PC-9 (cell line): ENCODE results near the gene GAN. TPM values are rescaled to one million over a fixed set of nuclear protein-coding genes. Genes with fewer than 3 reads are reported as not detected.
A peak's percentile ranks its signal among the peaks of the same experiment; 100 is the strongest.

Experiments used
- BruUV-seq: library from RNA; stranded (reverse); fragments of 400-500 nt; replicated peaks from 2 replicates; lab custom pipeline; 2021; lab: Mats Ljungman, UMichigan
- CTCF ChIA-PET: fragments of 300-600 bp; sonication (Branson Sonifier 250); formaldehyde crosslinking; loops from one replicate; lab custom pipeline; 2022; ENCODE audit warnings: antibody characterized with exemption; lab: Charles Lee
- POLR2A ChIA-PET: fragments of 300-600 bp; sonication (Branson Sonifier 250); formaldehyde crosslinking; loops from one replicate; lab custom pipeline; 2022; ENCODE audit warnings: antibody characterized with exemption; ENCODE audit not compliant: unreplicated experiment; lab: Charles Lee
- DNase-seq, 2 experiments: peaks; one replicate each; pipeline versions ENCODE4 v3.0.0 to v3.0.0-alpha.2; 2015 to 2022; ENCODE audit warnings: mixed read lengths in 1 of 2
- H2AFZ ChIP-seq: fragments of 200-600 bp; sonication (generic); 2 replicates; pipeline ENCODE4 v1.8.1; 2017; ENCODE audit warnings: antibody characterized with exemption
- H3F3A ChIP-seq: fragments of 200-600 bp; sonication (generic); 2 replicates; pipeline ENCODE4 v1.8.1; 2017; ENCODE audit warnings: antibody characterized with exemption, mild to moderate bottlenecking, low read depth; ENCODE audit not compliant: insufficient read depth
- H3K27ac ChIP-seq: fragments of 200-600 bp; sonication (generic); 2 replicates; pipeline ENCODE4 v1.6.1; 2016; ENCODE audit warnings: mixed run types
- H3K27me3 ChIP-seq: fragments of 200-600 bp; sonication (generic); 2 replicates; pipeline ENCODE4 v1.6.1; 2016; ENCODE audit warnings: low read depth, mixed run types; ENCODE audit not compliant: insufficient read depth
- H3K36me3 ChIP-seq: fragments of 200-600 bp; sonication (generic); 2 replicates; pipeline ENCODE4 v1.6.1; 2016; ENCODE audit warnings: low read depth, mixed run types
- H3K4me1 ChIP-seq: fragments of 200-600 bp; sonication (generic); replicated peaks from 2 replicates; pipeline ENCODE4 v1.6.1; 2016; ENCODE audit warnings: mixed run types; ENCODE audit not compliant: insufficient read depth
- H3K4me2 ChIP-seq: fragments of 200-600 bp; sonication (generic); 2 replicates; pipeline ENCODE4 v1.6.1; 2017; ENCODE audit warnings: mixed run types
- H3K4me3 ChIP-seq: fragments of 200-600 bp; sonication (generic); 2 replicates; pipeline ENCODE4 v1.6.1; 2016; ENCODE audit warnings: mixed run types
- H3K79me2 ChIP-seq: fragments of 200-600 bp; sonication (generic); 2 replicates; pipeline ENCODE4 v1.6.1; 2017; ENCODE audit warnings: low read depth, mixed run types
- H3K9me2 ChIP-seq: fragments of 200-600 bp; sonication (generic); 2 replicates; pipeline ENCODE4 v1.8.1; 2017; ENCODE audit warnings: mild to moderate bottlenecking; ENCODE audit not compliant: insufficient read depth
- H3K9me3 ChIP-seq: fragments of 200-600 bp; sonication (generic); 2 replicates; pipeline ENCODE4 v1.8.1; 2016; ENCODE audit warnings: low read depth; ENCODE audit not compliant: insufficient read depth
- H4K20me1 ChIP-seq: fragments of 200-600 bp; sonication (generic); 2 replicates; pipeline ENCODE4 v1.8.1; 2017; ENCODE audit not compliant: insufficient read depth
- CTCF ChIP-seq: fragments of 200-600 bp; sonication (generic); conservative IDR thresholded peaks from 2 replicates; pipeline ENCODE4 v1.6.1; 2017; ENCODE audit warnings: mixed run types, antibody characterized with exemption, mild to moderate bottlenecking, moderate library complexity
- EZH2 ChIP-seq: fragments of 200-600 bp; sonication (generic); IDR thresholded peaks from 2 replicates; pipeline ENCODE4 v1.8.0; 2017; ENCODE audit warnings: antibody characterized with exemption, low read depth
- intact Hi-C: fragments of 100-400 bp; cut with micrococcal nuclease; formaldehyde crosslinking; loops from one replicate; pipeline ENCODE4 v1.10.0; 2022; ENCODE audit not compliant: unreplicated experiment
- total RNA-seq: library from RNA; stranded (reverse); gene quantifications from 2 replicates; pipeline ENCODE4 v1.2.3, GENCODE V29; 2021

The GAN gene
- total RNA-seq, 1 experiment from 2014 or later: 11.9 TPM

- Histone ChIP-seq H3K4me2 (no peak overlapping the region), H3K4me1 (peaks cover 17% of the 10 kb centered on the region), H3K9me2 (no peaks in the 10 kb centered on the region), H4K20me1 (no peaks in the 10 kb centered on the region), H3K27ac (no peak overlapping the region), H3K27me3 (no peaks in the 10 kb centered on the region), H3K4me3 (no peak overlapping the region), H3K36me3 (no peaks in the 10 kb centered on the region), H3F3A (peaks cover 17% of the 10 kb centered on the region), H3K9me3 (no peaks in the 10 kb centered on the region), H2AFZ (no peak overlapping the region), H3K79me2 (no peaks in the 10 kb centered on the region)
- ChIA-PET CTCF (no interaction called here), POLR2A (no interaction called here)
- intact Hi-C loops: no loop called here
- TF ChIP-seq CTCF: no peak
- BruUV-seq: no TSS peak
- DNase-seq: no peak
Measured at GRCh38 chr16:81417210-81417609, 102.4 kb downstream of the GAN start.

GRCh38 chr16:81419806-81420205 is 105.0 kb downstream of the GAN start:
- intact Hi-C loops: no loop called here
- TF ChIP-seq EZH2 (no peak), CTCF (no peak)
- Histone ChIP-seq H4K20me1 (no peaks in the 10 kb centered on the region), H3K4me2 (no peak overlapping the region), H2AFZ (no peak overlapping the region), H3K4me1 (peaks cover 17% of the 10 kb centered on the region), H3K27me3 (no peaks in the 10 kb centered on the region), H3K36me3 (no peaks in the 10 kb centered on the region), H3F3A (peaks cover 20% of the 10 kb centered on the region), H3K9me3 (no peaks in the 10 kb centered on the region), H3K9me2 (no peaks in the 10 kb centered on the region), H3K79me2 (no peaks in the 10 kb centered on the region), H3K4me3 (no peak overlapping the region), H3K27ac (no peak overlapping the region)
- ChIA-PET POLR2A (no interaction called here), CTCF (no interaction called here)
- DNase-seq: no peak
- no TSS peak for BruUV-seq

GRCh38 chr16:81421126-81421525 is 106.4 kb downstream of the GAN start:
- POLR2A ChIA-PET: no interaction called here
- Histone ChIP-seq H3K9me3 (no peaks in the 10 kb centered on the region), H2AFZ (no peak overlapping the region), H3K4me3 (no peak overlapping the region), H4K20me1 (no peaks in the 10 kb centered on the region), H3K9me2 (no peaks in the 10 kb centered on the region), H3F3A (peaks cover 20% of the 10 kb centered on the region), H3K27me3 (no peaks in the 10 kb centered on the region), H3K36me3 (no peaks in the 10 kb centered on the region), H3K27ac (peak overlapping the region; percentile 71), H3K4me1 (peaks cover 17% of the 10 kb centered on the region), H3K4me2 (peak overlapping the region; percentile 61), H3K79me2 (no peaks in the 10 kb centered on the region)
- no peak for DNase-seq
- CTCF ChIA-PET: interaction anchor here (0.6 kb wide), 1 partner anchor 24 kb away, joined by 5 read pairs; the partner anchor contains the start of gene CMIP
- intact Hi-C loops: loop anchor here (1.0 kb wide), 1 partner anchor 14 kb away; no protein-coding TSS in a partner anchor
- TF ChIP-seq EZH2 (no peak), CTCF (no peak)
- no TSS peak for BruUV-seq
